ENCODE measurements around the gene GRIK4.
"Not testable (repeated sequence)": the region's sequence is repeated elsewhere in the genome, so short reads cannot be mapped to it uniquely, and the experiment has no call there.

DNA sequence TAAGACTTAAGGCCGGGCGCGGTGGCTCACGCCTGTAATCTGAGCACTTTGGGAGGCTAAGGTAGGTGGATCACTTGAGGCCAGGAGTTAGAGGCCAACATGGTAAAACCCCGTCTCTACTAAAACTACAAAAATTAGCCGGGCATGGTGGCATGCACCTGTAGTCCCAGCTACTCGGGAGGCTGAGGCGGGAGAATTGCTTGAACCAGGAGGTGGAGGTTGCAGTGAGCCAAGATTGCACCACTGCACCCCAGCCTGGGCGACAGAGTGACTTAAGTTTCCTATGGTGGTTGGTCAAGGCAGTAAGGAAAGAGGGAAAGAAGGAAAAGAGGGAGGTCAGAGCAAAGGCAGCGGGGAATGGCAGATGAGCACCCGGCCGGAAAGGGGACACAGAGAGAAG, 113.4 kb downstream of the GRIK4 start:
- TF ChIP-seq, protein P1, sequence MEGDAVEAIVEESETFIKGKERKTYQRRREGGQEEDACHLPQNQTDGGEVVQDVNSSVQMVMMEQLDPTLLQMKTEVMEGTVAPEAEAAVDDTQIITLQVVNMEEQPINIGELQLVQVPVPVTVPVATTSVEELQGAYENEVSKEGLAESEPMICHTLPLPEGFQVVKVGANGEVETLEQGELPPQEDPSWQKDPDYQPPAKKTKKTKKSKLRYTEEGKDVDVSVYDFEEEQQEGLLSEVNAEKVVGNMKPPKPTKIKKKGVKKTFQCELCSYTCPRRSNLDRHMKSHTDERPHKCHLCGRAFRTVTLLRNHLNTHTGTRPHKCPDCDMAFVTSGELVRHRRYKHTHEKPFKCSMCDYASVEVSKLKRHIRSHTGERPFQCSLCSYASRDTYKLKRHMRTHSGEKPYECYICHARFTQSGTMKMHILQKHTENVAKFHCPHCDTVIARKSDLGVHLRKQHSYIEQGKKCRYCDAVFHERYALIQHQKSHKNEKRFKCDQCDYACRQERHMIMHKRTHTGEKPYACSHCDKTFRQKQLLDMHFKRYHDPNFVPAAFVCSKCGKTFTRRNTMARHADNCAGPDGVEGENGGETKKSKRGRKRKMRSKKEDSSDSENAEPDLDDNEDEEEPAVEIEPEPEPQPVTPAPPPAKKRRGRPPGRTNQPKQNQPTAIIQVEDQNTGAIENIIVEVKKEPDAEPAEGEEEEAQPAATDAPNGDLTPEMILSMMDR (IDR thresholded peaks at IDR 0.05) = not testable (repeated sequence)
- TF ChIP-seq POLR2A (IDR thresholded peaks at IDR 0.05) = not testable (repeated sequence)
